Vagina (tissue), 2 donors: Measurements from ENCODE around the gene USP16. TPM values are rescaled to one million over a fixed set of nuclear protein-coding genes. Genes with fewer than 3 reads are reported as not detected.
"Not testable (repeated sequence)": the region's sequence is repeated elsewhere in the genome, so short reads cannot be mapped to it uniquely, and the experiment has no call there.

Source experiments
- DNase-seq, 2 donors: peaks; one replicate each; pipeline ENCODE4 v3.0.0-alpha.2; 2017; ENCODE audit errors: extremely low spot score in 2 of 2
- H3K27ac ChIP-seq: fragments of 200-600 bp; sonication (generic); one replicate; pipeline ENCODE4 v1.5.1; 2019
- H3K27me3 ChIP-seq: fragments of 200-600 bp; sonication (generic); one replicate; pipeline ENCODE4 v1.5.1; 2019
- H3K36me3 ChIP-seq, 2 donors: fragments of 200-600 bp; sonication (generic); one replicate each; pipeline ENCODE4 v1.5.1; 2017 to 2019
- H3K4me1 ChIP-seq: fragments of 200-600 bp; sonication (generic); one replicate; pipeline ENCODE4 v1.5.1; 2019
- H3K4me3 ChIP-seq, 2 donors: fragments of 200-600 bp; sonication (generic); 1 replicate in 1 of 2; 2 replicates in 1 of 2; pipeline ENCODE4 v1.5.1; 2016 to 2019
- H3K9me3 ChIP-seq: fragments of 200-600 bp; sonication (generic); one replicate; pipeline ENCODE4 v1.5.1; 2019
- POLR2A ChIP-seq, 2 donors: fragments of 450-650 bp; IDR thresholded peaks; one replicate each; pipeline ENCODE4 v1.6.1; 2017; ENCODE audit warnings: antibody characterized with exemption in 2 of 2, mild to moderate bottlenecking in 2 of 2, moderate library complexity in 2 of 2
- POLR2AphosphoS5 ChIP-seq, 2 donors: sonication (generic); formaldehyde crosslinking; IDR thresholded peaks; one replicate each; pipeline ENCODE4 v1.9.0; 2017; ENCODE audit warnings: antibody characterized with exemption in 2 of 2, mild to moderate bottlenecking in 2 of 2, low read depth in 1 of 2; ENCODE audit not compliant: insufficient read depth in 1 of 2
- intact Hi-C: fragments of 100-400 bp; cut with DNase I; formaldehyde crosslinking; loops from one replicate; pipeline ENCODE4 v1.15.1; 2023
- total RNA-seq: library from RNA; depleted of rRNA; stranded (reverse); fragments of >200 nt; gene quantifications from one replicate; pipeline ENCODE4 v1.2.3, GENCODE V29; 2016
- TF ChIP-seq, protein P1 (sequence below), 3 experiments: fragments of 450-650 bp in 2 of 3; fragments of 200-600 bp in 1 of 3; sonication (generic) in 1 of 3; IDR thresholded peaks; one replicate each; pipeline ENCODE4 v1.5.1; 2017 to 2019; ENCODE audit warnings: antibody characterized with exemption in 3 of 3, mild to moderate bottlenecking in 2 of 3, moderate library complexity in 2 of 3

Gene USP16
- total RNA-seq: 22.8 TPM

DNA sequence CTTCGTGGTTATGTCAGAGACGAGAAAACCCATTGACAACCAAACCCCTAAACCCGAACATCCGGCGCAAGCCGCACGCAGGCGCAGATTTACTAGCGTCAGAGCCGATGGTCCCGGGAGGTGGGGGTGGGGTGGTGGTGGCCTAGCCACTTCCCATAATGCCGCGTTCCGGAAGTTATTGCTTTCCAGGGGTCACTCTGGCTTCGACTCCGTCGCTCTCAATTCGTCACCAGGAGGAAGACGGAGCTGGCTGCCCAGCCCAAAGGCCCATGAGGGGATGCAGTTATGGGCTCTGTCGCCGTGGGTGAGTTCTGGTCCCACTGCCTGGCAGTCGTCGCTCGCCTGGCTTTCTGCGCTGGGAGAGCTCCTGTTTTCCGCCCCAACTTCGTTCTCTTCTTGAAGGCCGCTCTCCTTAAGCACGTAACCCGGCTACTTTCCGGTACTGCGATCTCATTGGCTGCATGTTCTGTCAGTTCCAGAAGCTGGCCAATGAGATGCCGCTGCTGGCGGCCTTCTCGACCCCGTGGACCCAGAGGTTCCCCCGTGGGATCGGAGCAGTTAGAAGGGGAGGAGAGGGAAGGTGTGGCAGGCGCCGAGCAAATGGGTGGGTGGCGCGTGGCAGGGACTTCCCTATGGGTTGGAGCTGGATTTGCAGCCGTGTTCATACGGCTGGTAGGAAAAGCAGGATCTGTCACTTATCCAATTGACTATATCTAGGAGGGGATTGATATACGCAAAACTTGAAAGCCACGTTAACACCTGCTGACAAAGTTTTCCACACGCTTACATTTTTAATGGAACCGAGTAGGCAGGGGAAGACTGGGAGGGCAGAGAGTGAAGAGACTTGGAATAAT lies at the start of gene USP16:
Gene USP16, plus strand, starts transcription at position 195 of the 854 bp plus-strand sequence. CDS start 3,246 bp downstream, outside the sequence.
- Histone ChIP-seq H3K27ac (peak within 1 kb of the TSS; percentile 97), H3K4me1 (peaks cover 27% of the 10 kb centered on the region), H3K36me3 (no peaks in the 10 kb centered on the region), H3K27me3 (no peaks in the 10 kb centered on the region), H3K9me3 (no peaks in the 10 kb centered on the region), H3K4me3 (peak within 1 kb of the TSS; percentile 69 to 79)
- peak; percentile 98 to 99 for DNase-seq
- TF ChIP-seq POLR2A (IDR thresholded peaks at IDR 0.05): peak in 1 of 2 donors; percentile 6
- TF ChIP-seq, protein P1, sequence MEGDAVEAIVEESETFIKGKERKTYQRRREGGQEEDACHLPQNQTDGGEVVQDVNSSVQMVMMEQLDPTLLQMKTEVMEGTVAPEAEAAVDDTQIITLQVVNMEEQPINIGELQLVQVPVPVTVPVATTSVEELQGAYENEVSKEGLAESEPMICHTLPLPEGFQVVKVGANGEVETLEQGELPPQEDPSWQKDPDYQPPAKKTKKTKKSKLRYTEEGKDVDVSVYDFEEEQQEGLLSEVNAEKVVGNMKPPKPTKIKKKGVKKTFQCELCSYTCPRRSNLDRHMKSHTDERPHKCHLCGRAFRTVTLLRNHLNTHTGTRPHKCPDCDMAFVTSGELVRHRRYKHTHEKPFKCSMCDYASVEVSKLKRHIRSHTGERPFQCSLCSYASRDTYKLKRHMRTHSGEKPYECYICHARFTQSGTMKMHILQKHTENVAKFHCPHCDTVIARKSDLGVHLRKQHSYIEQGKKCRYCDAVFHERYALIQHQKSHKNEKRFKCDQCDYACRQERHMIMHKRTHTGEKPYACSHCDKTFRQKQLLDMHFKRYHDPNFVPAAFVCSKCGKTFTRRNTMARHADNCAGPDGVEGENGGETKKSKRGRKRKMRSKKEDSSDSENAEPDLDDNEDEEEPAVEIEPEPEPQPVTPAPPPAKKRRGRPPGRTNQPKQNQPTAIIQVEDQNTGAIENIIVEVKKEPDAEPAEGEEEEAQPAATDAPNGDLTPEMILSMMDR (IDR thresholded peaks at IDR 0.05): no peak
- peak; percentile 82 to 94 for TF ChIP-seq POLR2AphosphoS5 (IDR thresholded peaks at IDR 0.05; ENCODE audit: insufficient read depth in 1 of 2, low read depth in 1 of 2)
- intact Hi-C loops: no loop called here

DNA sequence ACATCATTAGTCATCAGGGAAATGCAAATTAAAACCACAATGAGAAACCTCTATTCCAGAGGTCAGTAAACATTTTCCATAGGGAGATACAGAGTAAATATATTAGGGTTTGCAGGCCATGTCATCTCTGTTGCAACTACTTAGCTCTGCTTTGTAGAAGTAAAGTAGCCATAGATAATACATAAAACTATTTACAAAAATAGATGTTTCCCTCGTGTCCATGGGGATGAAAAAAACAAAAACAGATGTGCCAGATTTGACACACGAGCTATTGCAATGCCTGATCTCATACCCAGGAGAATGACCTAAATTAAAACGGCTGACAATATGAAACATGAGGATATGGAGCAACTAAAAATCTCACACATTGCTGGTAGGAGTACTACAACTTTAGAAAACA lies 49.1 kb upstream of the USP16 start:
- DNase-seq: no peak
- Histone ChIP-seq H3K4me1 (no peaks in the 10 kb centered on the region), H3K9me3 (no peaks in the 10 kb centered on the region), H3K27me3 (no peaks in the 10 kb centered on the region), H3K36me3 (peaks cover 0 to 29% of the 10 kb centered on the region in 2 donors), H3K27ac (no peak overlapping the region), H3K4me3 (no peak overlapping the region)
- intact Hi-C loops: no loop called here
- TF ChIP-seq, protein P1 (IDR thresholded peaks at IDR 0.05): no peak
- no peak for TF ChIP-seq POLR2A (IDR thresholded peaks at IDR 0.05)
- no peak for TF ChIP-seq POLR2AphosphoS5 (IDR thresholded peaks at IDR 0.05; ENCODE audit: insufficient read depth in 1 of 2, low read depth in 1 of 2)

GRCh38 chr21:28979092-28979491 lies 45.4 kb upstream of the USP16 start:
- Histone ChIP-seq H3K27ac (no peak overlapping the region), H3K4me3 (no peak overlapping the region), H3K9me3 (no peaks in the 10 kb centered on the region), H3K36me3 (peaks cover 0 to 51% of the 10 kb centered on the region in 2 donors), H3K4me1 (no peaks in the 10 kb centered on the region), H3K27me3 (no peaks in the 10 kb centered on the region)
- DNase-seq: no peak
- TF ChIP-seq POLR2AphosphoS5 (IDR thresholded peaks at IDR 0.05; ENCODE audit: insufficient read depth in 1 of 2, low read depth in 1 of 2): no peak
- TF ChIP-seq POLR2A (IDR thresholded peaks at IDR 0.05): no peak
- TF ChIP-seq, protein P1 (IDR thresholded peaks at IDR 0.05): no peak
- intact Hi-C loops: no loop called here

GRCh38 chr21:28982637-28983036 lies 41.8 kb upstream of the USP16 start:
- H3K27me3 ChIP-seq: no peaks in the 10 kb centered on the region
- no peaks in the 10 kb centered on the region for H3K9me3 ChIP-seq
- TF ChIP-seq, protein P1 (IDR thresholded peaks at IDR 0.05): no peak
- no peak for TF ChIP-seq POLR2AphosphoS5 (IDR thresholded peaks at IDR 0.05; ENCODE audit: insufficient read depth in 1 of 2, low read depth in 1 of 2)
- no peak for TF ChIP-seq POLR2A (IDR thresholded peaks at IDR 0.05)
- intact Hi-C loops: no loop called here
- DNase-seq: no peak
- H3K4me1 ChIP-seq: peaks cover 5% of the 10 kb centered on the region
- peaks cover 0 to 65% of the 10 kb centered on the region in 2 donors for H3K36me3 ChIP-seq
- H3K4me3 ChIP-seq: no peak overlapping the region
- H3K27ac ChIP-seq: no peak overlapping the region

DNA sequence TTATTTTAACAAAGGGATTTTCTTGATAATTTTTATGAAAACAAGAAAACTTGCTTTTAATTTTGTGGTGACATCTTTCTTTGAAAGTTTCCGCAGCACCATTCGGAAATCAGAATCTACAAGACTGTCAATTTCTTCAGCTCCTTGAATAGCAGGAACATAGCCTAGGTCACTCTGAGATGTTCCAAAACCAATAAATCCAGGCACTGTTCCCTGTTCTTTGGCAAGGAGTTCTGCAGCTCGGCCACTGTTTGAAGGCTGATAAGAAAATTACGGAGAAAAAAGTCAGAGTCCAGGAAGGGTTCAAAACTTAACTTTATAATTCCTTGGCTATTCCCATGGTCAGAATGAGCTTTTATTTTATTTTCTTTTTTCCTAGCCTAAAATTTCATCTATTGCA lies 37.8 kb upstream of the USP16 start:
- intact Hi-C loops: no loop called here
- Histone ChIP-seq H3K4me1 (peaks cover 20% of the 10 kb centered on the region), H3K9me3 (no peaks in the 10 kb centered on the region), H3K4me3 (no peak overlapping the region), H3K27ac (no peak overlapping the region), H3K36me3 (peaks cover 0 to 36% of the 10 kb centered on the region in 2 donors), H3K27me3 (no peaks in the 10 kb centered on the region)
- TF ChIP-seq, protein P1 (IDR thresholded peaks at IDR 0.05): no peak
- TF ChIP-seq POLR2AphosphoS5 (IDR thresholded peaks at IDR 0.05; ENCODE audit: insufficient read depth in 1 of 2, low read depth in 1 of 2): no peak
- TF ChIP-seq POLR2A (IDR thresholded peaks at IDR 0.05): no peak
- DNase-seq: no peak

GRCh38 chr21:28988146-28988545 lies 36.3 kb upstream of the USP16 start:
- H3K9me3 ChIP-seq, H3K27me3 ChIP-seq, intact Hi-C loops, H3K4me3 ChIP-seq, H3K27ac ChIP-seq, DNase-seq: not testable (repeated sequence)
- Histone ChIP-seq H3K4me1 (peaks cover 27% of the 10 kb centered on the region), H3K36me3 (peaks cover 0 to 30% of the 10 kb centered on the region in 2 donors)
